Hepatocyte (in vitro differentiated cells): ENCODE measurements around the gene SLC16A2. TPM values are rescaled to one million over a fixed set of nuclear protein-coding genes. Genes with fewer than 3 reads are reported as not detected.

ENCODE experiments used
- DNase-seq: peaks from one replicate; pipeline ENCODE4 v3.0.0-alpha.2; 2016; ENCODE audit warnings: low spot score
- H2AFZ ChIP-seq: fragments of 200-600 bp; sonication (generic); 2 replicates; pipeline ENCODE4 v1.6.0; 2016; ENCODE audit warnings: antibody characterized with exemption, mild to moderate bottlenecking
- H3K27ac ChIP-seq: fragments of 200-600 bp; sonication (generic); 2 replicates; pipeline ENCODE4 v1.5.1; 2016; ENCODE audit warnings: mild to moderate bottlenecking
- H3K27me3 ChIP-seq: fragments of 200-600 bp; sonication (generic); 2 replicates; pipeline ENCODE4 v1.6.1; 2016
- H3K36me3 ChIP-seq: fragments of 200-600 bp; sonication (generic); replicated peaks from 2 replicates; pipeline ENCODE4 v1.5.1; 2016; ENCODE audit warnings: low read depth; ENCODE audit not compliant: insufficient read depth
- H3K4me1 ChIP-seq: fragments of 200-600 bp; sonication (generic); 2 replicates; pipeline ENCODE4 v1.5.1; 2016; ENCODE audit warnings: mild to moderate bottlenecking, moderate library complexity; ENCODE audit not compliant: insufficient read depth
- H3K4me2 ChIP-seq: fragments of 200-600 bp; sonication (generic); 2 replicates; pipeline ENCODE4 v1.6.0; 2016
- H3K4me3 ChIP-seq: fragments of 200-600 bp; sonication (generic); 2 replicates; pipeline ENCODE4 v1.5.1; 2016; ENCODE audit warnings: mild to moderate bottlenecking
- H3K79me2 ChIP-seq: fragments of 200-600 bp; sonication (generic); 2 replicates; pipeline ENCODE4 v1.6.0; 2017; ENCODE audit warnings: mild to moderate bottlenecking
- H3K9me2 ChIP-seq: fragments of 200-600 bp; sonication (generic); replicated peaks from 2 replicates; pipeline ENCODE4 v1.6.0; 2017; ENCODE audit warnings: mild to moderate bottlenecking; ENCODE audit not compliant: insufficient read depth
- H3K9me3 ChIP-seq: fragments of 200-600 bp; sonication (generic); 2 replicates; pipeline ENCODE4 v1.5.1; 2016; ENCODE audit warnings: low read depth, mild to moderate bottlenecking
- H4K20me1 ChIP-seq: fragments of 200-600 bp; sonication (generic); 2 replicates; pipeline ENCODE4 v1.6.0; 2016; ENCODE audit warnings: mild to moderate bottlenecking; ENCODE audit not compliant: insufficient read depth, poor library complexity, severe bottlenecking
- CTCF ChIP-seq: fragments of 200-600 bp; sonication (generic); IDR thresholded peaks from 2 replicates; pipeline ENCODE4 v1.5.1; 2016; ENCODE audit warnings: antibody characterized with exemption, mild to moderate bottlenecking; ENCODE audit not compliant: poor library complexity
- EZH2 ChIP-seq: fragments of 200-600 bp; sonication (generic); IDR thresholded peaks from 2 replicates; pipeline ENCODE4 v1.6.1; 2016; ENCODE audit warnings: antibody characterized with exemption, mild to moderate bottlenecking, borderline replicate concordance
- EZH2phosphoT487 ChIP-seq: fragments of 200-600 bp; sonication (generic); IDR thresholded peaks from one replicate; pipeline ENCODE4 v1.6.1; 2018; ENCODE audit warnings: antibody characterized with exemption, mild to moderate bottlenecking, low read depth, moderate library complexity; ENCODE audit not compliant: unreplicated experiment, severe bottlenecking
- WGBS: methylation state at CpG from one replicate; pipeline ENCODE4 v1.1.6; 2016; ENCODE audit warnings: low lambda C conversion rate; ENCODE audit errors: missing lambda C conversion rate; 5-methylcytosine and 5-hydroxymethylcytosine counted together
- polyA plus RNA-seq: library from polyadenylated mRNA; unstranded; fragments of >200 nt; fragmentation: Nextera tagmentation; extraction: Ambion mirVana; gene quantifications from 2 replicates; pipeline ENCODE4 v1.2.1, GENCODE V29; 2016
- total RNA-seq: library from RNA; depleted of rRNA; stranded (reverse); fragments of >200 nt; gene quantifications from 2 replicates; pipeline ENCODE4 v1.2.3, GENCODE V29; 2014

Gene SLC16A2
- total and polyA plus RNA-seq, 2 experiments from 2014 or later: 7.7 to 11.2 TPM

- Histone ChIP-seq H3K27me3 (no peaks in the 10 kb centered on the region), H3K4me2 (no peak overlapping the region), H3K9me3 (no peaks in the 10 kb centered on the region), H4K20me1 (no peaks in the 10 kb centered on the region), H2AFZ (no peak overlapping the region), H3K36me3 (no peaks in the 10 kb centered on the region), H3K79me2 (no peaks in the 10 kb centered on the region), H3K4me1 (no peaks in the 10 kb centered on the region), H3K27ac (no peak overlapping the region), H3K4me3 (no peak overlapping the region), H3K9me2 (no peaks in the 10 kb centered on the region)
- no peak for DNase-seq
- TF ChIP-seq EZH2phosphoT487: no peak
- 31% methylated on average over 2 of the region's 2 CpGs for WGBS
Measured at GRCh38 chrX:74431797-74432196, 10.5 kb downstream of the SLC16A2 start.

DNA sequence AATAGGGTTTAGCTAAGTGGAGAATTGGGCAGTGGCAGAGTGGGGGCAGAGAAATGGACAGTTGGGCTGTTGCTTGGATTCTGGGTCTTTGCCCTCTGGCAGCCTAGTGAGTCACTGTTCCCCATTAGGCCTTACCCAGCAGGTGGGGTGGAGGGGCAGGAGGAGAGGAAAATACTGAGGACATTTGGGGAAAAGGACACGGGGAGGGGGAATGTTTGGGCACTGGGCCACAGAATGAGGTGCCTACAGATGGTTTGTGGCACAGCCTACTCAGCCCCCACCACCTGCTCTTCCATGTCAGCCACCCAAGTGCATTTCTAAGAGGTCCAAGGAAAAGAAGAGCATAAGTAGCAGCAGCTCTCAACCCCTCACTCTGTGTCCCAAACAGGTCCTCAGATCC is 13.0 kb downstream of the SLC16A2 start:
- 50% methylated on average over 1 of the region's 1 CpG for WGBS
- no peaks in the 10 kb centered on the region for H3K4me1 ChIP-seq
- H3K79me2 ChIP-seq: no peaks in the 10 kb centered on the region
- H3K4me3 ChIP-seq: no peak overlapping the region
- H3K36me3 ChIP-seq: no peaks in the 10 kb centered on the region
- H4K20me1 ChIP-seq: no peaks in the 10 kb centered on the region
- no peak for DNase-seq
- no peaks in the 10 kb centered on the region for H3K9me3 ChIP-seq
- TF ChIP-seq EZH2phosphoT487: no peak
- TF ChIP-seq EZH2: no peak
- no peak for TF ChIP-seq CTCF
- H3K4me2 ChIP-seq: no peak overlapping the region
- no peaks in the 10 kb centered on the region for H3K9me2 ChIP-seq
- H3K27ac ChIP-seq: no peak overlapping the region
- no peak overlapping the region for H2AFZ ChIP-seq
- no peaks in the 10 kb centered on the region for H3K27me3 ChIP-seq

DNA sequence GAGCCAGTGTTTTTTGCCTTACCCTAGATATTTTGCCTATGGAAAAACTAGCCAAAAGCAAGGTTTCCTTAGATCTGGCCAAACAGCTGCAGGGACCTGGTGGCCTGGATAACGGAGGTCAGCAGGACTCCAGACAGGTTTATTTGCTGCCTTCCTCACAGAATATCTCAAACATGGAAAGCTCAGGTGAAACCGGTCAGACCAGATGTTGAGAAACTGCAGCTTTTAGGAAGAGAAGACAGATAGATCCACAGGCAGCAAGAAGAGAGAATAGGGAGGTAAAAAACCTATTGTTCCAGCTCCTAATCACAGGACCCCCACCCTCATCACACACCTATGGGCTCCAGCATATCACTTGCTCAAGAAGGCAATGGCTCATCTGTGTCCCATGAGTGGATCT is 16.2 kb downstream of the SLC16A2 start:
- Histone ChIP-seq H2AFZ (no peak overlapping the region), H3K4me3 (no peak overlapping the region), H3K4me1 (no peaks in the 10 kb centered on the region), H3K27me3 (no peaks in the 10 kb centered on the region), H4K20me1 (no peaks in the 10 kb centered on the region), H3K4me2 (no peak overlapping the region), H3K36me3 (no peaks in the 10 kb centered on the region), H3K79me2 (no peaks in the 10 kb centered on the region), H3K9me2 (no peaks in the 10 kb centered on the region), H3K27ac (no peak overlapping the region), H3K9me3 (no peaks in the 10 kb centered on the region)
- WGBS: 63% methylated on average over 2 of the region's 2 CpGs
- DNase-seq: no peak
- no peak for TF ChIP-seq CTCF
- TF ChIP-seq EZH2phosphoT487: no peak
- no peak for TF ChIP-seq EZH2

DNA sequence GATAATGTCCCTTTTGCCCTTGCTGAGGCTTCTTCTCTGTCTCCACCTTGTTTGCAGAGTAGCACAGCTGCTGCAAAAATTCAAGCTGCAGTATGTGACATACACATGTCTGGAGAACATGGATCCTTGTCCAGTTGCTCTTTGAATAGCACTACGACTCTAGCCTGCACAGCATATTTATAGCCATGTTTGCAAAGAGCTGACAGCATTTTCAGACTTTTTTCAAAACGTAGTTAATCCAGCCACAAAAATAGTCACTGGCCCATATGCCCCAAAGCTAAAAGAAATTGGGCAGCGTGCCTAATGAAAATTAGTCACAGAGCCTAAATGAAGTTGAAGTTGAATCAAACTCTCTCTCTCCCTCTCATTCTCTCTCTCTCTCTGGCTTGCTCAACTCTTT is 17.5 kb downstream of the SLC16A2 start:
- H3K27me3 ChIP-seq: no peaks in the 10 kb centered on the region
- no peak overlapping the region for H3K27ac ChIP-seq
- H3K4me1 ChIP-seq: no peaks in the 10 kb centered on the region
- no peaks in the 10 kb centered on the region for H3K9me2 ChIP-seq
- H3K79me2 ChIP-seq: no peaks in the 10 kb centered on the region
- 64% methylated on average over 3 of the region's 3 CpGs for WGBS
- no peak for DNase-seq
- no peaks in the 10 kb centered on the region for H3K36me3 ChIP-seq
- no peaks in the 10 kb centered on the region for H4K20me1 ChIP-seq
- H3K4me3 ChIP-seq: no peak overlapping the region
- H2AFZ ChIP-seq: no peak overlapping the region
- H3K9me3 ChIP-seq: no peaks in the 10 kb centered on the region
- H3K4me2 ChIP-seq: no peak overlapping the region
- no peak for TF ChIP-seq CTCF
- no peak for TF ChIP-seq EZH2phosphoT487
- TF ChIP-seq EZH2: no peak
